Ovary (tissue), 3 donors: ENCODE measurements around the gene MSH6.

Experiments
- CTCF ChIP-seq, 3 donors: fragments of 450-650 bp in 2 of 3; fragments of 200-600 bp in 1 of 3; IDR thresholded peaks; one replicate each; pipeline versions ENCODE4 v1.5.1 to v1.8.0; 2016 to 2022; ENCODE audit warnings: antibody characterized with exemption in 3 of 3, mild to moderate bottlenecking in 1 of 3
- EP300 ChIP-seq: sonication (generic); formaldehyde crosslinking; IDR thresholded peaks from one replicate; pipeline ENCODE4 v1.6.1; 2017; ENCODE audit warnings: antibody characterized with exemption
- POLR2A ChIP-seq: fragments of 450-650 bp; IDR thresholded peaks from one replicate; pipeline ENCODE4 v1.6.1; 2017; ENCODE audit warnings: antibody characterized with exemption, mild to moderate bottlenecking, moderate library complexity
- donor health status: DM: no; HTN: no; CAD: no.

GRCh38 chr2:47811668-47812067 lies 28.7 kb downstream of the MSH6 start:
- TF ChIP-seq CTCF (IDR thresholded peaks at IDR 0.05) (no peak), EP300 (no peak), POLR2A (no peak)
